NT2/D1 (cell line): ENCODE results near the gene ADAMTS19.

Experiments
- YY1 ChIP-seq: IDR thresholded peaks from 2 replicates; pipeline ENCODE4 v1.6.1; 2011; ENCODE audit not compliant: insufficient read length, insufficient read depth
- ZNF274 ChIP-seq: IDR thresholded peaks from 2 replicates; pipeline ENCODE4 v1.6.1; 2011; ENCODE audit warnings: mild to moderate bottlenecking, low read depth, low read length

- no peak for TF ChIP-seq YY1
- no peak for TF ChIP-seq ZNF274
These were observed 156.4 kb downstream of the ADAMTS19 start for GRCh38 chr5:129616517-129616916.
